ENCODE results near the gene CDIPT. TPM values are rescaled to one million over a fixed set of nuclear protein-coding genes. Genes with fewer than 3 reads are reported as not detected.
A peak's percentile ranks its signal among the peaks of the same experiment; 100 is the strongest.

CDIPT gene
- total and polyA plus RNA-seq, 2 of the 13 experiments (the other 11 are each of a cell fraction or from before 2014, with no cell fraction given) = 54.9 to 97.5 TPM

DNA sequence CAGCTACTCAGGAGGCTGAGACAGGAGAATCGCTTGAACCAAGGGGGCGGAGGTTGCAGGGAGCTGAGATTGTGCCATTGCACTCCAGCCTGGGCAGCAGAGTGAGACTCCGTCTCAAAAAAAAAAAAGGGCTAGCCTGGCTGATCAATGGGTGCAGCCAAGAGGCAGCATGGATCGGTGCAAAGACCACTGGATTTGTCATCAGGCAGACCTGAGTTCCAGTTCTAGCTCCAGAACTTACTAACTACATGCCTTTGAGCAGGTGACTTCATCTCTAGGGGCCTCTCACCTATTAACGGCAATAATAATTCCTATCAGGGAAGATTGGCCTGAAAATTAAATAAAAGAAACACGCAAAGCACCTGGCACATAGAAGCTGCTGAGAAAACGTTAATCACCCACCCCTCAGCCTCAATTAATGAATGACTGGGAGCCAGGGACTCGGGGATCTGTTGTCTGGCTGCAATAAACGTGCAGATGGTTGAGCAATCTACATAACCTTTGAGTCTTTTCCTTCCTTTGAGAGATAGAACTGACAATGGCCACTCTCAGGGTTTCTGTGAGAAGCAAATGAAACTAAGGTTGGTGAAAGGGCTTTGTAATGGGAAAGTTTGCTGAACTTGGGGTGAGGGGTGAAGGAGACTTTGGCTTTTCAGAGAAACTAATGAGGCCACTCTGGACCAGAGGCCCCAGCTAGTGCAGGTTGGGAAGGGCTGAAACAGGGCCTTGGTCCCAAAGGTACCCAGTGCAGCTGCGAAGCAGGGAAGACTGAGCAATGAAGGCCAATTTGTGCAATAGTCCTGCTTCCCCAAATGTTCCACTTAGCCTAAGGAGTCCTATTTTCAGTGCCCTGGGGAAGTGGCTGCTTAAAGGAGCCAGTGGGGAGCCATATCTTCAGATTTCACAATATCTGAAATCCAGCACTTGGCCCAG, 28.8 kb upstream of the CDIPT start (continued):
- TF ChIP-seq ZSCAN29 (CRISPR knock-in tag; conservative IDR thresholded peaks at IDR 0.05) (no peak), TAF1 (CRISPR knock-in tag; IDR thresholded peaks at IDR 0.05) (no peak), ZNF563 (CRISPR knock-in tag; IDR thresholded peaks at IDR 0.05) (no peak), EEA1 (CRISPR knock-in tag; IDR thresholded peaks at IDR 0.05; ENCODE audit: borderline replicate concordance) (no peak), MED13 (CRISPR knock-in tag; IDR thresholded peaks at IDR 0.05) (peak; percentile 7; the same call in 1 of the 2 replicates), FOXK2 (IDR thresholded peaks at IDR 0.05) (no peak), THAP7 (CRISPR knock-in tag; IDR thresholded peaks at IDR 0.05) (no peak), SIX1 (CRISPR knock-in tag; IDR thresholded peaks at IDR 0.05; ENCODE audit: borderline replicate concordance) (no peak), ATF6 (CRISPR knock-in tag; conservative IDR thresholded peaks at IDR 0.05) (no peak), SKI (IDR thresholded peaks at IDR 0.05; ENCODE audit: partially characterized antibody) (no peak), ZNF747 (CRISPR knock-in tag; IDR thresholded peaks at IDR 0.05; ENCODE audit: borderline replicate concordance) (peak; percentile 45), TRIM24 (CRISPR knock-in tag; IDR thresholded peaks at IDR 0.05) (no peak), ZBTB2 (CRISPR knock-in tag; IDR thresholded peaks at IDR 0.05; ENCODE audit: low read depth) (no peak), ZNF382 (CRISPR knock-in tag; IDR thresholded peaks at IDR 0.05; ENCODE audit: borderline replicate concordance) (no peak), NFE2L1 (CRISPR knock-in tag; IDR thresholded peaks at IDR 0.05; ENCODE audit: borderline replicate concordance) (peak; percentile 37; the same call in 1 of the 2 replicates), ZNF772 (CRISPR knock-in tag; IDR thresholded peaks at IDR 0.05) (peak; percentile 52; the same call in 1 of the 2 replicates), ZMYM3 (CRISPR knock-in tag; IDR thresholded peaks at IDR 0.05) (peak; percentile 91), HMG20B (CRISPR knock-in tag; conservative IDR thresholded peaks at IDR 0.05) (no peak; the same call in 1 of the 2 replicates), ZNF329 (CRISPR knock-in tag; IDR thresholded peaks at IDR 0.05; ENCODE audit: low read depth) (no peak), KAT8 (CRISPR knock-in tag; IDR thresholded peaks at IDR 0.05) (peak; percentile 44), NCOA1 (CRISPR knock-in tag; IDR thresholded peaks at IDR 0.05) (no peak), ZNF276 (CRISPR knock-in tag; IDR thresholded peaks at IDR 0.05; ENCODE audit: low read depth) (no peak)
- TF ChIP-seq, protein P1, sequence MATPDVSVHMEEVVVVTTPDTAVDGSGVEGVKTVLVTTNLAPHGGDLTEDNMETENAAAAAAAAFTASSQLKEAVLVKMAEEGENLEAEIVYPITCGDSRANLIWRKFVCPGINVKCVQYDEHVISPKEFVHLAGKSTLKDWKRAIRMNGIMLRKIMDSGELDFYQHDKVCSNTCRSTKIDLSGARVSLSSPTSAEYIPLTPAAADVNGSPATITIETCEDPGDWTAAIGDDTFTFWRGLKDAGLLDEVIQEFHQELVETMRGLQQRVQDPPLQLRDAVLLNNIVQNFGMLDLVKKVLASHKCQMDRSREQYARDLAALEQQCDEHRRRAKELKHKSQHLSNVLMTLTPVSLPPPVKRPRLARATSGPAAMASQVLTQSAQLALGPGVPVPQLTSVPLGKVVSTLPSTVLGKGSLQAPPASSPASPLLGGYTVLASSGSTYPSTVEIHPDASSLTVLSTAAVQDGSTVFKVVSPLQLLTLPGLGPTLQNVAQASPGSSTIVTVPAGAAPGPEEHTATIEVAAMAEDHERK (CRISPR knock-in tag; IDR thresholded peaks at IDR 0.05; ENCODE audit: low read depth) = no peak
